ENCODE data around the gene MAPK8IP1. TPM values are rescaled to one million over a fixed set of nuclear protein-coding genes. Genes with fewer than 3 reads are reported as not detected.

Gene MAPK8IP1
- total and polyA plus RNA-seq, 4 donors, result 0.78 to 2.7 (median 1.4) TPM

- Histone ChIP-seq H3K9ac (ENCODE audit: low read depth in 1 of 2, low read length in 2 of 2) (no peak overlapping the region), H3K9me3 (ENCODE audit: control insufficient read depth in 4 of 4, low read length in 3 of 4) (no peaks in the 10 kb centered on the region)
- TF ChIP-seq ZBTB33 (IDR thresholded peaks at IDR 0.05), result no peak
- no peak for TF ChIP-seq YY1 (IDR thresholded peaks at IDR 0.05)
- no peak for TF ChIP-seq SP1 (IDR thresholded peaks at IDR 0.05)
- TF ChIP-seq GABPA (IDR thresholded peaks at IDR 0.05 in 1 of 2, conservative IDR thresholded peaks at IDR 0.05 in 1 of 2), result no peak
- TF ChIP-seq HNF4A (conservative IDR thresholded peaks at IDR 0.05), result no peak
- TF ChIP-seq JUND (IDR thresholded peaks at IDR 0.05), result no peak
- no peak for TF ChIP-seq MAX (IDR thresholded peaks at IDR 0.05)
- TF ChIP-seq REST (IDR thresholded peaks at IDR 0.05), result no peak
- TF ChIP-seq RXRA (IDR thresholded peaks at IDR 0.05), result no peak
- TF ChIP-seq TAF1 (conservative IDR thresholded peaks at IDR 0.05), result no peak
- TF ChIP-seq FOXA2 (IDR thresholded peaks at IDR 0.05), result no peak
- TF ChIP-seq FOXA1 (IDR thresholded peaks at IDR 0.05), result no peak
- no peak for TF ChIP-seq CTCF (IDR thresholded peaks at IDR 0.05; ENCODE audit: low read depth, low read length, missing input control)
- TF ChIP-seq EGR1 (IDR thresholded peaks at IDR 0.05; ENCODE audit: low read depth in 2 of 2), result no peak
Observed at GRCh38 chr11:45871638-45872037, 13.8 kb upstream of the MAPK8IP1 start.

GRCh38 chr11:45872651-45873356 is 12.6 kb upstream of the MAPK8IP1 start:
- Histone ChIP-seq H3K27me3 (ENCODE audit: control insufficient read depth in 4 of 4, insufficient read depth in 4 of 4, low read length in 3 of 4) (no peaks in the 10 kb centered on the region), H3K4me1 (ENCODE audit: control insufficient read depth in 4 of 4, insufficient read depth in 4 of 4, low read length in 3 of 4) (no peaks in the 10 kb centered on the region), H3K27ac (ENCODE audit: low read depth in 1 of 2, low read length in 2 of 2) (no peak overlapping the region), H3K36me3 (ENCODE audit: control insufficient read depth in 4 of 4, insufficient read depth in 3 of 4, low read depth in 1 of 4, low read length in 3 of 4) (peaks cover 17 to 93% (median 82%) of the 10 kb centered on the region in 4 donors), H3K4me3 (ENCODE audit: low read depth in 1 of 3, low read length in 3 of 3) (no peak overlapping the region), H3K9me3 (ENCODE audit: control insufficient read depth in 4 of 4, low read length in 3 of 4) (no peaks in the 10 kb centered on the region), H3K9ac (ENCODE audit: low read depth in 1 of 2, low read length in 2 of 2) (no peak overlapping the region)
- TF ChIP-seq RAD21 (IDR thresholded peaks at IDR 0.05) (peak; percentile 70 to 79), TAF1 (conservative IDR thresholded peaks at IDR 0.05) (no peak), FOXA1 (IDR thresholded peaks at IDR 0.05) (no peak), HNF4A (conservative IDR thresholded peaks at IDR 0.05) (no peak), YY1 (IDR thresholded peaks at IDR 0.05) (no peak), ZBTB33 (IDR thresholded peaks at IDR 0.05) (no peak), ATF3 (IDR thresholded peaks at IDR 0.05) (no peak), SP1 (IDR thresholded peaks at IDR 0.05) (no peak), GABPA (IDR thresholded peaks at IDR 0.05 in 1 of 2, conservative IDR thresholded peaks at IDR 0.05 in 1 of 2) (no peak), NR2F2 (IDR thresholded peaks at IDR 0.05) (no peak), FOXA2 (IDR thresholded peaks at IDR 0.05) (no peak), JUND (IDR thresholded peaks at IDR 0.05) (no peak), CTCF (IDR thresholded peaks at IDR 0.05; ENCODE audit: low read depth, low read length, missing input control) (peak; percentile 48), HNF4G (IDR thresholded peaks at IDR 0.05) (no peak), EGR1 (IDR thresholded peaks at IDR 0.05; ENCODE audit: low read depth in 2 of 2) (no peak)
- DNase-seq (ENCODE audit: low spot score), result no peak
- WGBS, result 86% methylated on average over 9 of the region's 9 CpGs

More at GRCh38 chr11:45871638-45872037, 13.8 kb upstream of the MAPK8IP1 start:
- 94% methylated on average over 2 of the region's 2 CpGs for WGBS
- Histone ChIP-seq H3K4me3 (ENCODE audit: low read depth in 1 of 3, low read length in 3 of 3) (no peak overlapping the region), H3K4me1 (ENCODE audit: control insufficient read depth in 4 of 4, insufficient read depth in 4 of 4, low read length in 3 of 4) (no peaks in the 10 kb centered on the region), H3K27me3 (ENCODE audit: control insufficient read depth in 4 of 4, insufficient read depth in 4 of 4, low read length in 3 of 4) (no peaks in the 10 kb centered on the region), H3K27ac (ENCODE audit: low read depth in 1 of 2, low read length in 2 of 2) (no peak overlapping the region), H3K36me3 (ENCODE audit: control insufficient read depth in 4 of 4, insufficient read depth in 3 of 4, low read depth in 1 of 4, low read length in 3 of 4) (peaks cover 20 to 92% (median 79%) of the 10 kb centered on the region in 4 donors)
- no peak for DNase-seq (ENCODE audit: low spot score)
